Stimulated activated memory B cell treated with anti-CD40 and anti-IgM and Interleukin-4, amounts not matched to agents 10 μg/mL and 1 μg/mL and 100 μg/mL, for 72 hours (primary cell): Measurements from ENCODE around the gene SMOC2.
A peak's percentile ranks its signal among the peaks of the same experiment; 100 is the strongest.
"Not testable (repeated sequence)": the region's sequence is repeated elsewhere in the genome, so short reads cannot be mapped to it uniquely, and the experiment has no call there.

Experiments used
- ATAC-seq: fragments of 150-1000 bp; cut with Tn5 transposase; 2 replicates; pipeline ENCODE4 v1.10.0; 2021
- H3K27ac Mint-ChIP-seq: one replicate; pipeline ENCODE4 v1.8.0; 2022; ENCODE audit warnings: mild to moderate bottlenecking, mixed read lengths
- H3K27me3 Mint-ChIP-seq: one replicate; pipeline ENCODE4 v1.8.0; 2022; ENCODE audit warnings: mixed read lengths
- H3K36me3 Mint-ChIP-seq: one replicate; pipeline ENCODE4 v1.8.0; 2022; ENCODE audit warnings: mixed read lengths
- H3K4me1 Mint-ChIP-seq: one replicate; pipeline ENCODE4 v1.8.0; 2022; ENCODE audit warnings: mixed read lengths
- H3K4me3 Mint-ChIP-seq: one replicate; pipeline ENCODE4 v1.8.0; 2022; ENCODE audit warnings: mild to moderate bottlenecking, moderate library complexity, mixed read lengths
- H3K9me3 Mint-ChIP-seq: one replicate; pipeline ENCODE4 v1.8.0; 2022; ENCODE audit warnings: mixed read lengths

The SMOC2 gene

GRCh38 chr6:168678588-168678987, 237.6 kb downstream of the SMOC2 start:
- Mint-ChIP-seq H3K4me1 (no peaks in the 10 kb centered on the region), H3K27ac (no peak overlapping the region), H3K4me3 (no peak overlapping the region), H3K36me3 (no peaks in the 10 kb centered on the region), H3K27me3 (no peaks in the 10 kb centered on the region), H3K9me3 (peaks cover 3% of the 10 kb centered on the region)
- no peak for ATAC-seq

DNA sequence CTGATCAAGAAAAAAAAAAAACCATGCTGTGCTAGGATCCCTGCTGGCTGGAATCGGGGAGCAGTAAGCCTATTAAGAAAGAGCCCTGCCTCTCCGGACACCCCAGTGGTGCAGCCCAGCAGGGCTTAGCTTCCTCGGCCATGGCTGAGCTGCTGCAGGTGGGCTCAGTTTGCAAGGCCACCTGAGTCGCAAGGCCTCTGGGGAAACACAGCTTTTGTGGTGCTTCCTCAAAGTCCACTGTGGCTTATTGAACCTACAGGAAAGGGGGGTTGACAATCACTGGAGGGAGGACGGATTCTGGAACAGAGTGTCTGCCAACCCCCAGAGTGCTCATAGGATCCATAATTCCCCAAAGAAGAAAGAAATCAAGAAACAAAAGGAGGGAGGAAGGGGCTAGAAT, 240.8 kb downstream of the SMOC2 start:
- no peaks in the 10 kb centered on the region for H3K27me3 Mint-ChIP-seq
- H3K27ac Mint-ChIP-seq = no peak overlapping the region
- H3K4me1 Mint-ChIP-seq = no peaks in the 10 kb centered on the region
- H3K9me3 Mint-ChIP-seq = peaks cover 3% of the 10 kb centered on the region
- no peak overlapping the region for H3K4me3 Mint-ChIP-seq
- no peak for ATAC-seq
- no peaks in the 10 kb centered on the region for H3K36me3 Mint-ChIP-seq

GRCh38 chr6:168683621-168684020, 242.6 kb downstream of the SMOC2 start:
- Mint-ChIP-seq H3K4me3 (no peak overlapping the region), H3K27me3 (no peaks in the 10 kb centered on the region), H3K9me3 (peaks cover 3% of the 10 kb centered on the region)

DNA sequence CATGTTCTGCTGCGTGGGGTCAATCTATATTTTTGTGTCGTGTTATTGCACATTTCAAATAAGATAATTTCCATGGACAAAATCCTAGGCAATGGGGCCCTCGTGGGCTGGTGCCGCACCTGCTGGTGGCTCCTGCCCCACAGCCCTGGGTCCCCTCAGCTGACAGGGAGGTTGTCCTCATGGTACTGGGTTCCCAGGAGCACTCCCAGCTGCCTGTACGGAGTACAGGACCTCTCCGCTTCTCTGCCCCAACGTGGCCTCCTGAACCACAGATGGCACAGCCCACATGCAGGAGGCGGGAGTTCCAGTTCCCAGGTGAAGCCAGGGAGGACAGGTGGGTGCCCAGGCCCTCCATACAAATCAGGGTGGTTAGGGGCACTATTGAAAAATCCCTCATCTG, 243.5 kb downstream of the SMOC2 start:
- H3K27me3 Mint-ChIP-seq = no peaks in the 10 kb centered on the region
- no peak overlapping the region for H3K4me3 Mint-ChIP-seq
- H3K4me1 Mint-ChIP-seq = no peaks in the 10 kb centered on the region
- no peak overlapping the region for H3K27ac Mint-ChIP-seq
- peak; percentile 29 for ATAC-seq
- no peaks in the 10 kb centered on the region for H3K36me3 Mint-ChIP-seq
- no peaks in the 10 kb centered on the region for H3K9me3 Mint-ChIP-seq

More at GRCh38 chr6:168683621-168684020, 242.6 kb downstream of the SMOC2 start:
- Mint-ChIP-seq H3K27ac (no peak overlapping the region), H3K4me1 (no peaks in the 10 kb centered on the region), H3K36me3 (no peaks in the 10 kb centered on the region)
- ATAC-seq = no peak

DNA sequence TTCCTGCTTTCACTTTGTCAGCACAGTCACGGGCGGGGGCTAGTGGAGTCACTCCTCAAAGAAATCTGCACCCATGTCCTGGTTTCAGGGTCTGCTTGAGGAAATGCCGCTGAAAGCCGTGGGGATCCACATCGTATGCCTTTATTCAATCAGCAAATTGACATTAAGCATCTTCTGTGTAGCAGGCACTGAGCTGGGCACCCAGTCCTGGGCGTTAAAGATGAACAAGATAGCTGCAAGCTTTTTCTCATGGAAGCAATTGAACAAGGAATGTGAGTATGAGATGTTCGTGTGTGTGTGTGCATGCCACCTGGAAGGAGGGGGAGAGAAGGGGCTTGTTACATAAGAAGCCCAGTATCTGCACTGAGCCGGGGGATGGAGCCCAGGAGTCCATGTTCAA, 243.9 kb downstream of the SMOC2 start:
- ATAC-seq = no peak
- Mint-ChIP-seq H3K4me1 (no peaks in the 10 kb centered on the region), H3K27me3 (no peaks in the 10 kb centered on the region), H3K27ac (no peak overlapping the region), H3K4me3 (no peak overlapping the region), H3K9me3 (no peaks in the 10 kb centered on the region), H3K36me3 (no peaks in the 10 kb centered on the region)

GRCh38 chr6:168686029-168686738, 245.2 kb downstream of the SMOC2 start:
- Mint-ChIP-seq H3K27me3 (no peaks in the 10 kb centered on the region), H3K4me3 (no peak overlapping the region), H3K9me3 (no peaks in the 10 kb centered on the region), H3K36me3 (no peaks in the 10 kb centered on the region), H3K27ac (no peak overlapping the region), H3K4me1 (no peaks in the 10 kb centered on the region)
- ATAC-seq = no peak

GRCh38 chr6:168686831-168687730, 246.1 kb downstream of the SMOC2 start:
- no peaks in the 10 kb centered on the region for H3K36me3 Mint-ChIP-seq
- H3K27me3 Mint-ChIP-seq = no peaks in the 10 kb centered on the region
- no peaks in the 10 kb centered on the region for H3K9me3 Mint-ChIP-seq
- H3K4me1 Mint-ChIP-seq = no peaks in the 10 kb centered on the region
- no peak for ATAC-seq
- H3K27ac Mint-ChIP-seq = no peak overlapping the region
- no peak overlapping the region for H3K4me3 Mint-ChIP-seq

DNA sequence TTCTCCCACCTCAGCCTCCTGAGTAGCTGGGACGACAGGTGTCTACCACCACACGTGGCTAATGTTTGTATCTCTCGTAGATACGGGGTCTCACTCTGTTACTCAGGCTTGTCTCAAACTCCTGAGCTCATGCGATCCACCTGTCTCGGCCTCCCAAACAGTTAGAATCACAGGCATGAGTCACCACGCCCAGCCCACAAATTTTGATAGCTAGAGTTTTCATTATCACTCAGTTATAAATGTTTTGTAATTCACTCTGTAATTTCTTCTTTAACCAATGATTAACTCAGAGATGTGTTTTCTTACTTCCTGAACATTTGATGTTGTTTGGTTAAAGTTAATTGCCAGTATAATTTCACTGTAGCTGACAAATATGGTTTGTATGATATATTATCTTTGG, 249.3 kb downstream of the SMOC2 start:
- no peaks in the 10 kb centered on the region for H3K9me3 Mint-ChIP-seq
- H3K4me1 Mint-ChIP-seq = no peaks in the 10 kb centered on the region
- H3K27ac Mint-ChIP-seq = no peak overlapping the region
- H3K4me3 Mint-ChIP-seq = no peak overlapping the region
- no peaks in the 10 kb centered on the region for H3K36me3 Mint-ChIP-seq
- H3K27me3 Mint-ChIP-seq = no peaks in the 10 kb centered on the region
- ATAC-seq = no peak

- no peaks in the 10 kb centered on the region for H3K4me1 Mint-ChIP-seq
- H3K9me3 Mint-ChIP-seq = no peaks in the 10 kb centered on the region
- no peak overlapping the region for H3K4me3 Mint-ChIP-seq
- H3K27ac Mint-ChIP-seq = no peak overlapping the region
- no peaks in the 10 kb centered on the region for H3K36me3 Mint-ChIP-seq
- ATAC-seq = no peak
- H3K27me3 Mint-ChIP-seq = no peaks in the 10 kb centered on the region
Observed at GRCh38 chr6:168691774-168692173, 250.8 kb downstream of the SMOC2 start.

DNA sequence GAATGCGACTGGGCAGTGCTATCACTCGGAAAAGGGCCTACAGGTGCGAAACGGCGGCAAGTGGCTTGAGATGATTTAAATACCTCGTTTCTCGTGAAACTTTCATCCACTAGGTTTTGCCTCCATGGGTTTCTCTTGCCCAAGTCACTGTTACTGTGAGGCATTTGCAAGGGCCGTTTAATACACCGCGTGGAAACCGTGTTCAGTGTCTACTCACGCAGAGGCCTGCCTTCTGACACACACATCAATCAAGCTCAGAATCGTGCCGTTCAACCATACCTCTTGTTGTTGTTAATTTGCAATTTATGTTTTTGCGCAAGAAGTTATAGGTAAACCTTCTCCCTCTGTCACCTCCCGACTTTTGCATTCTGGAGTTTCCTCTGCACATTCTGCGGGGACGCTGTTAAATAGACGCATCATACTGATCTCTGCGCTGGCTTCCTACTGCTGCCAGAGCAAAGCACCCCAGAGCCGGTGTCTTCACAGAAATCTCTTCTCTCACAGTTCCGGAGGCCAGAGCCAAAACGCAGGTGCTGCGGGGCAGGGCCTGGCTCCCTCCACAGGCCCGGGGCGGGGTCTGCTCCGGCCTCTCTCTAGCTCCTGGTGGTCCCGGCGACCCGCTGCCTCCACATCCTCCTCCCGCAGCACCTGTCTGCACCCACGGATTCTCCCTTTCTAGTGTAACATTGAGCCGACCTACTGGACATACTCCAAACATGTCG, 251.4 kb downstream of the SMOC2 start:
- Mint-ChIP-seq H3K9me3 (peaks cover 3% of the 10 kb centered on the region), H3K27me3 (no peaks in the 10 kb centered on the region), H3K36me3 (no peaks in the 10 kb centered on the region), H3K4me1 (no peaks in the 10 kb centered on the region), H3K4me3 (no peak overlapping the region), H3K27ac (no peak overlapping the region)
- no peak for ATAC-seq

DNA sequence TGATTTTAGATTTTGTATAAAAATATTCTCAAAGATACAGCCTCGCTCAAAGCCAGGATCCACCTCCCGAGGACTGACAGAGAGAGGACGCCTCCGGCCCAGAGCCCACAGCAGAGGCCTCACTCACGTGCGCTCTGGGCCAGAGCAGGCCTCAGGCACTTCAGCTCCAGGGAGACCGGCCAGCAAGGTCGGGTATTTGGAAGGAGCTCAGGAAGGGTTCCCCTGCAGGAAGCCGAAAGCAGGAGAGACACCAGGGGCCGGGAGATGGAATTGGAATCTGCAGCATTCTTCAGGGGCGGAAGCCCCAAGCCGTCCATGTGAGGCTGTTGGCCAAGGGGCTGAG, 251.9 kb downstream of the SMOC2 start:
- ATAC-seq, H3K27me3 Mint-ChIP-seq, H3K27ac Mint-ChIP-seq, H3K4me1 Mint-ChIP-seq, H3K9me3 Mint-ChIP-seq, H3K4me3 Mint-ChIP-seq, H3K36me3 Mint-ChIP-seq: not testable (repeated sequence)

- not testable (repeated sequence) for H3K36me3 Mint-ChIP-seq, H3K9me3 Mint-ChIP-seq, ATAC-seq, H3K27ac Mint-ChIP-seq, H3K27me3 Mint-ChIP-seq, H3K4me3 Mint-ChIP-seq, H3K4me1 Mint-ChIP-seq
Observed at GRCh38 chr6:168694797-168695196, 253.8 kb downstream of the SMOC2 start.

DNA sequence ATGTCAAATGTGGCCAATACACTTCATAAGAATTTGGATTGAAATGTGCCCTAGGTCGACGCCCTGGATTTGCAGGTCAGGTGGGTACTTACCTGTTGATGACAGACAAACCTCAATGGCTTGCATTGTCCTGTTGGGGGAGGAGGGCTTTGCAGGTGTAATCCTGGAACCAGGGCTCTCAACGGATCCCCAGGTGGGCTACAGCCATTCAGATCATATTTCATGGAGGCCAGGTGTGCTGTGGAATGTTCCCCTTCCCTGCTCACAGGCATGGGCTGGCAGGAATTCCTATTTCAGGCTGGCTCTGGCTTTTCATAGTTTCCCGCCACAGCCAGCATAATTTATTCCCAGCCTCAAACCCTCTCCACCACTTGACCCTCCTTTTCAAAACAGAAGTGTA, 254.7 kb downstream of the SMOC2 start:
- Mint-ChIP-seq H3K9me3 (peaks cover 3% of the 10 kb centered on the region), H3K4me1 (no peaks in the 10 kb centered on the region), H3K36me3 (no peaks in the 10 kb centered on the region), H3K4me3 (no peak overlapping the region), H3K27me3 (no peaks in the 10 kb centered on the region), H3K27ac (no peak overlapping the region)
- no peak for ATAC-seq

DNA sequence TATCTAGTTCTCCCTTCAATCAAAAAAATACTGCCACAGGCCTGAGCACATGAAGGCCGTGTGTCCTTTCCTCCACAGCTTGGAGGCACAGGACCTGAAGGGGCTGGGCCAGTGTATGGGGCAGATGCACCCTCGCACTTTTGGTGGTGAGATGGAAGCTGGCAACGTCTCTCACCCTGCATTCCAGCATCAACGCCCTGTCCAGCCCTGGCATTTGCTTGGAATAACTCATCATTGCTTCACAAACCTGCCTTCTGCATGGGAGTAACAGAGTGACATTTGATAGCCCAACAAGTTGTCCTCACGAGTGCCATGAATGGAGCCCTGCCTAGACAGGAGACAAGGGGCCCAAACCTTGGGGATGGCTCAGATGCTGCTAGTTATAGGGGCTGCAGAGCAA, 257.9 kb downstream of the SMOC2 start:
- no peaks in the 10 kb centered on the region for H3K36me3 Mint-ChIP-seq
- no peaks in the 10 kb centered on the region for H3K4me1 Mint-ChIP-seq
- no peak for ATAC-seq
- peaks cover 8% of the 10 kb centered on the region for H3K27me3 Mint-ChIP-seq
- peaks cover 3% of the 10 kb centered on the region for H3K9me3 Mint-ChIP-seq
- H3K4me3 Mint-ChIP-seq = no peak overlapping the region
- H3K27ac Mint-ChIP-seq = no peak overlapping the region

DNA sequence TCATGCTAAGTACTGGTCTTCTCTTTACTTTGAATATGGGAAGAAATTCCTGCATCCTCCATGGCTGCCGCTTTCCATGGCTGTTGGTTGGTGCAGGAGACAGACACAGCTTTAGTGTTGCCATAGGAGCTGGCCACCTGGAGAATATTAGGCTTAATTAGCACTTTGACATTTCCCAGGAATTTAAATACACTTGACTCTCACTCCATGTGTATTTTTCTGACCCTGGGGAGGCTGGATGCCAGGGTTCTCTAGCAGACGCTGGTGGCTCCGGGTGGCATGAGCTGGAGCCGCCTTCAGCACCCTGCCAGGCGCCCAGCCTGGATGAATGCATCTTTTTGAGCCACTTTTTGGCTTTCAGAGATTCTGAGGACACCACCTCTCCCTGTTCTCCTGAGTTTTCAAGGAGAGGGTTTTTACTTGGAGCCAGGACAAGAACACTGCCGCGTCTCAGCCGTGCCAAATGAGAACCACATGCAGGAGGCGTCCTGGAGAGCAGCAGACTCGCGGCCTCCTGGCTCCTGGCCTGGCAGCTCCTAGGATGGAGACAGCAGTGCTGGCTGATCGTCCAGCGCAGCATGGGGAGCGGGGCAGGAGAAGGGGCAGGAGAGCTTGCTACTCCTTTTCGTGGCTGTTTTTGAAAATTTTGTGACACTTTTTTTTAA, 258.8 kb downstream of the SMOC2 start:
- Mint-ChIP-seq H3K27ac (no peak overlapping the region), H3K27me3 (peaks cover 8% of the 10 kb centered on the region), H3K9me3 (peaks cover 3% of the 10 kb centered on the region), H3K4me3 (no peak overlapping the region), H3K4me1 (no peaks in the 10 kb centered on the region), H3K36me3 (no peaks in the 10 kb centered on the region)
- no peak for ATAC-seq
